ENCODE data around the gene HEBP2. TPM values are rescaled to one million over a fixed set of nuclear protein-coding genes. Genes with fewer than 3 reads are reported as not detected.

The HEBP2 gene
- total RNA-seq, 6 experiments from 2014 or later = 37.3 to 69.2 (median 53.0) TPM

DNA sequence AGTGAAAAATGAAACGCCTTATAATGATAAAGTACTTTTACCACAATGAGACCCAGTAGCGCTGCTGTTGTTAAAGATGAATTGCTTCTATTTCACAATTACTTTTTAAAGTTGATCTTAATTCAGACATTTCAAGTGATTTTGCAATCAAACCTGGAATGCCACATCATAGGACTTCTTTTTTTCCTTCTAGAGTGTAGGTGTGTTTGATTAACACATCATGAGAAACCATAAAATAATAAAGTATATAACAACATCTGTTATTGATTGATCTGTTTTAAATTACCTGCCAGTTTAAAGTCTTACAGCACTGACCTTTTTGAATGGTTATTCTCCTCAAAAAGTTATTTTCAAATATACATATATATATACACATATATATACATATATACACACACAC, 38.6 kb downstream of the HEBP2 start:
- Histone ChIP-seq H3K4me3 (no peak overlapping the region), H3K4me1 (peaks cover 0 to 25% (median 8%) of the 10 kb centered on the region in 4 donors), H3K9me3 (no peaks in the 10 kb centered on the region), H3K36me3 (peaks cover 0 to 22% (median 0%) of the 10 kb centered on the region in 4 donors), H3K27ac (no peak overlapping the region), H3K27me3 (no peaks in the 10 kb centered on the region)
- intact Hi-C loops (cut with DNase I) = no loop called here
- TF ChIP-seq, protein P1, sequence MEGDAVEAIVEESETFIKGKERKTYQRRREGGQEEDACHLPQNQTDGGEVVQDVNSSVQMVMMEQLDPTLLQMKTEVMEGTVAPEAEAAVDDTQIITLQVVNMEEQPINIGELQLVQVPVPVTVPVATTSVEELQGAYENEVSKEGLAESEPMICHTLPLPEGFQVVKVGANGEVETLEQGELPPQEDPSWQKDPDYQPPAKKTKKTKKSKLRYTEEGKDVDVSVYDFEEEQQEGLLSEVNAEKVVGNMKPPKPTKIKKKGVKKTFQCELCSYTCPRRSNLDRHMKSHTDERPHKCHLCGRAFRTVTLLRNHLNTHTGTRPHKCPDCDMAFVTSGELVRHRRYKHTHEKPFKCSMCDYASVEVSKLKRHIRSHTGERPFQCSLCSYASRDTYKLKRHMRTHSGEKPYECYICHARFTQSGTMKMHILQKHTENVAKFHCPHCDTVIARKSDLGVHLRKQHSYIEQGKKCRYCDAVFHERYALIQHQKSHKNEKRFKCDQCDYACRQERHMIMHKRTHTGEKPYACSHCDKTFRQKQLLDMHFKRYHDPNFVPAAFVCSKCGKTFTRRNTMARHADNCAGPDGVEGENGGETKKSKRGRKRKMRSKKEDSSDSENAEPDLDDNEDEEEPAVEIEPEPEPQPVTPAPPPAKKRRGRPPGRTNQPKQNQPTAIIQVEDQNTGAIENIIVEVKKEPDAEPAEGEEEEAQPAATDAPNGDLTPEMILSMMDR (IDR thresholded peaks at IDR 0.05) = no peak
- TF ChIP-seq POLR2A (IDR thresholded peaks at IDR 0.05) = no peak
- no peak for DNase-seq
- ATAC-seq = no peak
- 53% methylated on average over 2 of the region's 2 CpGs for WGBS (ENCODE audit: insufficient coverage, low coverage, low lambda C conversion rate, missing lambda C conversion rate)

DNA sequence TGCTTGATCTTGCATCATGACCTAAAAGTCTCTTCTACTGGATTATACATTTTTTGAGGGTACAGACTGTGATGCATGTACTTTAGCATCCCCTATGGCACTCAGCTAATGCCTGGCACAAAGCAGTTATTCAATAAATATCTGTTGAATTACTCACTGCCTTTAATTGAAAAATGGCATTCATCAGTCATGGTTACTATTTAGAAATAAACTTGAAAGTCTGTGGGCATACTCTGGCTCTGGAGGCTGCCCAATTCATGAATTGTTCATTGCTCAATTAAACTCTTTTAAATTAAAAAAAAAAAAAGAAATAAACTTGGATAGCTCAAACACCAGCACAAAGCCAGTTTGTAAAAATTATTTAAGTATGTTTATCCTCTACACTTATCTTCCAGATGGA, 40.0 kb downstream of the HEBP2 start:
- TF ChIP-seq, protein P1 (IDR thresholded peaks at IDR 0.05) = no peak
- TF ChIP-seq POLR2A (IDR thresholded peaks at IDR 0.05) = no peak

DNA sequence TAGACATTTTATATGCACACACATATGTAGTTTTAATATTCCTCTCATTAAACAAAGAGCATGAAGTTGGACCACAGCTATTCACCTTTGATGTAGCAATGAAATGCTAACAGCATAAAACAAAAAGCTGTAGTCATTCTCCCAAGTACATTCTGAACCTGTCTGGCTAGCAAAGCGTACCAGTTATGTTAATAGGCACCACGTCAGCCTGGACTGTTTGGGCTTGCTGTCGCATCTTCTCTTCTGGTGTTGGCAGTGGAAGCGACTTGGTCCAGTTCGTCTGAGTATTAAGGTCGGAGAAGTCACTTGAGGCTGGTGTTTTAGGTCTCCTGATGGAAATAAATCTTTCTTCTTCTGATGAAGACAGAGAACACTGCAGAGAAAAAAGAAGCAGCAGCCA, 42.8 kb downstream of the HEBP2 start:
- H3K4me3 ChIP-seq = no peak overlapping the region
- ATAC-seq (no peak), DNase-seq (no peak)
- H3K4me1 ChIP-seq = no peaks in the 10 kb centered on the region
- H3K36me3 ChIP-seq = peaks cover 0 to 14% (median 0%) of the 10 kb centered on the region in 4 donors
- no peaks in the 10 kb centered on the region for H3K9me3 ChIP-seq
- intact Hi-C loops (cut with DNase I) = no loop called here
- no peak overlapping the region for H3K27ac ChIP-seq
- no peak for TF ChIP-seq POLR2A (IDR thresholded peaks at IDR 0.05)
- TF ChIP-seq, protein P1 (IDR thresholded peaks at IDR 0.05) = no peak
- 86% methylated on average over 6 of the region's 6 CpGs for WGBS (ENCODE audit: insufficient coverage, low coverage, low lambda C conversion rate, missing lambda C conversion rate)
- H3K27me3 ChIP-seq = no peaks in the 10 kb centered on the region

More for the DNA sequence above, 40.0 kb downstream of the HEBP2 start:
- no peaks in the 10 kb centered on the region for H3K9me3 ChIP-seq
- intact Hi-C loops (cut with DNase I) = no loop called here
- DNase-seq (no peak), ATAC-seq (no peak)
- H3K27ac ChIP-seq = no peak overlapping the region
- H3K36me3 ChIP-seq = peaks cover 0 to 16% (median 0%) of the 10 kb centered on the region in 4 donors
- no peak overlapping the region for H3K4me3 ChIP-seq
- H3K27me3 ChIP-seq = no peaks in the 10 kb centered on the region
- H3K4me1 ChIP-seq = peaks cover 0 to 25% (median 7%) of the 10 kb centered on the region in 4 donors

DNA sequence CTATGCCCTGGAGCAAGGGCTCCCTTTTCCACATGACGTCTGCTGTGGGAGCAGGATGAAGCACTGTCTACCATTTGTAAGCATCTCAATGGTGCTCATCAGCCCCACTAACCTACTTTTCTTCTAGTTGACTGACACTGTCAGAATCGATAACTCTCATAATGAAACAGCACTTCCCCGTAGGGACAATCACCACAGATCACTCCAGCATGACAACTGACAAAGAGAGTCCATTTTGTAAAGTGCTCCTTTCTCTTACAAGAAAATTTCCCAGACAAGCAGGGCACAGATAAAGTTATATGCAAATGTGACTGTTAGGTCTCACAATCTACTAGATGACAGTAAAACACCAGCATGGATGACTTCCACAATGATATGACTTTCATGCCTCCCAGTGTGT, 46.4 kb downstream of the HEBP2 start:
- 100% methylated on average over 3 of the region's 3 CpGs for WGBS (ENCODE audit: insufficient coverage, low coverage, low lambda C conversion rate, missing lambda C conversion rate)

More for the DNA sequence above, 46.4 kb downstream of the HEBP2 start:
- intact Hi-C loops (cut with DNase I) = no loop called here
- no peak overlapping the region for H3K4me3 ChIP-seq
- TF ChIP-seq, protein P1 (IDR thresholded peaks at IDR 0.05) = no peak
- TF ChIP-seq POLR2A (IDR thresholded peaks at IDR 0.05) = no peak
- H3K4me1 ChIP-seq = no peaks in the 10 kb centered on the region
- H3K27ac ChIP-seq = no peak overlapping the region
- ATAC-seq (peak in 1 of 4 donors; percentile 15), DNase-seq (no peak)
- H3K9me3 ChIP-seq = no peaks in the 10 kb centered on the region
- H3K27me3 ChIP-seq = no peaks in the 10 kb centered on the region
- peaks cover 0 to 7% (median 0%) of the 10 kb centered on the region in 4 donors for H3K36me3 ChIP-seq

All from right lobe of liver (tissue), 6 donors.